Esophagus squamous epithelium (tissue), 4 donors: ENCODE data around the gene KCNK2.

Source experiments
- POLR2A ChIP-seq, 4 donors: fragments of 450-650 bp; IDR thresholded peaks; one replicate each; pipeline ENCODE4 v1.6.1; 2017; ENCODE audit warnings: antibody characterized with exemption in 4 of 4, mild to moderate bottlenecking in 4 of 4, moderate library complexity in 3 of 4
- TF ChIP-seq, protein P1 (sequence below), 6 experiments: fragments of 450-650 bp in 4 of 6; fragments of 200-600 bp in 2 of 6; sonication (generic) in 2 of 6; IDR thresholded peaks; one replicate each; pipeline ENCODE4 v1.5.1; 2016 to 2019; ENCODE audit warnings: antibody characterized with exemption in 6 of 6, mild to moderate bottlenecking in 4 of 6, moderate library complexity in 4 of 6

DNA sequence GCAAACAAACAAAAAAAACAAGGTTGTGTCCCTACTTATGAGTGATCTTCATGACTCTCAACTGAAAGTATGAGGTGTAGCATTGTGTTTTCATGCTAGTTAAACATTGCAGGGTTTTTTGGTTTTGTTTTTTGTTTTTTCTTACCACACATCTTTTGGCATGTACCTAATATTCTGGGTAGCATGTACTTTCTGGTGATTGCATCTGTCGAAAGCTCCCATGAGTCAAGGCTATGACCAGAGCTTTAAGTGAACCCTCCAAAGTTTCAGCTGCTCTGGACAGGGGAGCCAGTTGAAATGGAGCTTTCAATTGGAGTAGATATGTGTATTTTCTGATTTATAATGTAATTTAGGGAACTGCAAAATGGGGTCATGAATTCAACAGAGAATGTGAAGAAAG, 115.5 kb downstream of the KCNK2 start:
- TF ChIP-seq, protein P1, sequence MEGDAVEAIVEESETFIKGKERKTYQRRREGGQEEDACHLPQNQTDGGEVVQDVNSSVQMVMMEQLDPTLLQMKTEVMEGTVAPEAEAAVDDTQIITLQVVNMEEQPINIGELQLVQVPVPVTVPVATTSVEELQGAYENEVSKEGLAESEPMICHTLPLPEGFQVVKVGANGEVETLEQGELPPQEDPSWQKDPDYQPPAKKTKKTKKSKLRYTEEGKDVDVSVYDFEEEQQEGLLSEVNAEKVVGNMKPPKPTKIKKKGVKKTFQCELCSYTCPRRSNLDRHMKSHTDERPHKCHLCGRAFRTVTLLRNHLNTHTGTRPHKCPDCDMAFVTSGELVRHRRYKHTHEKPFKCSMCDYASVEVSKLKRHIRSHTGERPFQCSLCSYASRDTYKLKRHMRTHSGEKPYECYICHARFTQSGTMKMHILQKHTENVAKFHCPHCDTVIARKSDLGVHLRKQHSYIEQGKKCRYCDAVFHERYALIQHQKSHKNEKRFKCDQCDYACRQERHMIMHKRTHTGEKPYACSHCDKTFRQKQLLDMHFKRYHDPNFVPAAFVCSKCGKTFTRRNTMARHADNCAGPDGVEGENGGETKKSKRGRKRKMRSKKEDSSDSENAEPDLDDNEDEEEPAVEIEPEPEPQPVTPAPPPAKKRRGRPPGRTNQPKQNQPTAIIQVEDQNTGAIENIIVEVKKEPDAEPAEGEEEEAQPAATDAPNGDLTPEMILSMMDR (IDR thresholded peaks at IDR 0.05): no peak
- no peak for TF ChIP-seq POLR2A (IDR thresholded peaks at IDR 0.05)
